CD14-positive monocyte (primary cell): ENCODE results near the gene INTS15. TPM values are rescaled to one million over a fixed set of nuclear protein-coding genes. Genes with fewer than 3 reads are reported as not detected.

Source experiments
- DNase-seq, 3 donors: peaks; one replicate each; pipeline ENCODE4 v3.0.0-alpha.2; 2011 to 2022
- H2AFZ ChIP-seq: 2 replicates; pipeline ENCODE4 v1.6.0; 2012; ENCODE audit warnings: mild to moderate bottlenecking, low read depth, low read length, inconsistent platforms; ENCODE audit not compliant: insufficient read depth, poor library complexity, severe bottlenecking
- H3K27ac ChIP-seq, 2 donors: 1 replicate in 1 of 2; 2 replicates in 1 of 2; pipeline ENCODE4 v1.5.1; 2012 to 2013; ENCODE audit warnings: low read length in 2 of 2, control low read depth in 1 of 2, inconsistent platforms in 1 of 2, low read depth in 1 of 2, mild to moderate bottlenecking in 1 of 2
- H3K27me3 ChIP-seq, 2 donors: one replicate each; pipeline versions ENCODE4 v1.6.0 to v1.6.1; 2011 to 2013; ENCODE audit warnings: low read length in 2 of 2; ENCODE audit not compliant: control insufficient read depth in 2 of 2, insufficient read depth in 2 of 2
- H3K36me3 ChIP-seq, 2 donors: replicated peaks in 1 of 2; 1 replicate in 1 of 2; 2 replicates in 1 of 2; pipeline versions ENCODE4 v1.5.1 to v1.6.1; 2012 to 2013; ENCODE audit warnings: low read length in 2 of 2, control low read depth in 1 of 2, inconsistent platforms in 1 of 2, mild to moderate bottlenecking in 1 of 2; ENCODE audit not compliant: insufficient read depth in 2 of 2, control insufficient read depth in 1 of 2
- H3K4me1 ChIP-seq, 2 donors: 1 replicate in 1 of 2; 2 replicates in 1 of 2; pipeline versions ENCODE4 v1.5.1 to v1.6.1; 2012 to 2013; ENCODE audit warnings: low read length in 2 of 2, control low read depth in 1 of 2, inconsistent platforms in 1 of 2, mild to moderate bottlenecking in 1 of 2, moderate library complexity in 1 of 2; ENCODE audit not compliant: insufficient read depth in 2 of 2, control insufficient read depth in 1 of 2
- H3K4me2 ChIP-seq: replicated peaks from 2 replicates; pipeline ENCODE3; 2012; ENCODE audit warnings: low read length, moderate library complexity, mild to moderate bottlenecking; ENCODE audit not compliant: poor library complexity, severe bottlenecking; ENCODE audit errors: extremely low read depth
- H3K4me3 ChIP-seq, 3 experiments: fragments of 200-600 bp in 1 of 3; sonication (generic) in 1 of 3; replicated peaks in 1 of 3; 1 replicate in 2 of 3; 2 replicates in 1 of 3; pipeline ENCODE4 v1.5.1; 2011 to 2013; ENCODE audit warnings: low read length in 3 of 3, mild to moderate bottlenecking in 3 of 3, control low read depth in 2 of 3, low read depth in 2 of 3, inconsistent platforms in 1 of 3, moderate library complexity in 1 of 3
- H3K79me2 ChIP-seq: 2 replicates; pipeline ENCODE4 v1.6.0; 2012; ENCODE audit warnings: mild to moderate bottlenecking, control low read depth, inconsistent platforms, low read length, moderate library complexity; ENCODE audit not compliant: insufficient read depth
- H3K9ac ChIP-seq: 2 replicates; pipeline ENCODE4 v1.6.0; 2017; ENCODE audit warnings: low read length, mild to moderate bottlenecking; ENCODE audit not compliant: insufficient read depth, poor library complexity, severe bottlenecking
- H3K9me3 ChIP-seq, 2 donors: replicated peaks in 1 of 2; 1 replicate in 1 of 2; 2 replicates in 1 of 2; pipeline versions ENCODE4 v1.5.1 to v1.6.1; 2012 to 2013; ENCODE audit warnings: low read length in 2 of 2, control low read depth in 1 of 2; ENCODE audit not compliant: control insufficient read depth in 1 of 2, insufficient read depth in 1 of 2
- H4K20me1 ChIP-seq: 2 replicates; pipeline ENCODE4 v1.6.0; 2012; ENCODE audit warnings: mild to moderate bottlenecking, low read length, control low read depth, moderate library complexity; ENCODE audit not compliant: insufficient read depth
- H3K27ac Mint-ChIP-seq, 7 donors: one replicate each; pipeline ENCODE4 v1.8.0; 2020; ENCODE audit warnings: mild to moderate bottlenecking in 7 of 7, mixed read lengths in 7 of 7, moderate library complexity in 6 of 7, inconsistent platforms in 2 of 7
- H3K27me3 Mint-ChIP-seq, 3 donors: one replicate each; pipeline ENCODE4 v1.8.0; 2021 to 2022; ENCODE audit warnings: low read depth in 3 of 3, mild to moderate bottlenecking in 3 of 3, mixed read lengths in 3 of 3, moderate library complexity in 3 of 3, inconsistent platforms in 1 of 3
- H3K36me3 Mint-ChIP-seq, 2 donors: one replicate each; pipeline ENCODE4 v1.8.0; 2020; ENCODE audit warnings: mixed read lengths in 2 of 2, inconsistent platforms in 1 of 2, mild to moderate bottlenecking in 1 of 2
- H3K4me1 Mint-ChIP-seq: one replicate; pipeline ENCODE4 v1.8.0; 2020; ENCODE audit warnings: mild to moderate bottlenecking, mixed read lengths
- H3K4me3 Mint-ChIP-seq, 2 donors: one replicate each; pipeline ENCODE4 v1.8.0; 2020; ENCODE audit warnings: mild to moderate bottlenecking in 2 of 2, mixed read lengths in 2 of 2, moderate library complexity in 1 of 2
- H3K9me3 Mint-ChIP-seq, 7 donors: one replicate each; pipeline ENCODE4 v1.8.0; 2020 to 2022; ENCODE audit warnings: mixed read lengths in 7 of 7, mild to moderate bottlenecking in 6 of 7, moderate library complexity in 6 of 7, inconsistent platforms in 2 of 7
- CTCF ChIP-seq: fragments of 200-600 bp; IDR thresholded peaks from one replicate; pipeline ENCODE4 v1.8.0; 2022; ENCODE audit warnings: antibody characterized with exemption, mild to moderate bottlenecking
- WGBS: methylation state at CpG from one replicate; pipeline ENCODE4 v1.1.5; 2013; ENCODE audit warnings: missing lambda C conversion rate; ENCODE audit not compliant: insufficient coverage; 5-methylcytosine and 5-hydroxymethylcytosine counted together
- intact Hi-C, 2 donors: fragments of 100-400 bp; cut with micrococcal nuclease; formaldehyde crosslinking; loops; one replicate each; pipeline versions ENCODE4 v1.15.0 to v1.15.1; 2023
- polyA plus RNA-seq, 3 donors: library from polyadenylated mRNA; depleted of rRNA in 1 of 3; unstranded in 2 of 3; stranded (reverse) in 1 of 3; fragments of 300-500 nt in 2 of 3; fragments of >200 nt in 1 of 3; fragmentation: Illumina TruSeq in 2 of 3; gene quantifications; 1 replicate in 2 of 3; 2 replicates in 1 of 3; pipeline ENCODE4 v1.2.3, GENCODE V29; 2012 to 2021

INTS15 gene
- polyA plus RNA-seq, 3 donors: 16.9 to 32.7 (median 17.2) TPM

GRCh38 chr7:6639032-6639431, 49.2 kb downstream of the INTS15 start:
- H3K79me2 ChIP-seq: peaks cover 49% of the 10 kb centered on the region

GRCh38 chr7:6639627-6640026, 49.8 kb downstream of the INTS15 start:
- Histone ChIP-seq H3K9me3 (peaks cover 0 to 14% of the 10 kb centered on the region in 2 donors), H3K9ac (no peak overlapping the region), H3K27me3 (no peaks in the 10 kb centered on the region), H2AFZ (no peak overlapping the region), H3K4me1 (peaks cover 37 to 52% of the 10 kb centered on the region in 2 donors), H4K20me1 (peaks cover 68% of the 10 kb centered on the region), H3K36me3 (peaks cover 41 to 56% of the 10 kb centered on the region in 2 donors), H3K4me2 (no peak overlapping the region), H3K27ac (peak overlapping the region in 1 of 2 donors; percentile 33), H3K79me2 (peaks cover 49% of the 10 kb centered on the region), H3K4me3 (no peak overlapping the region)
- Mint-ChIP-seq H3K4me1 (peaks cover 40% of the 10 kb centered on the region), H3K4me3 (no peak overlapping the region), H3K27me3 (peaks cover 0 to 3% (median 3%) of the 10 kb centered on the region in 3 donors), H3K27ac (peak overlapping the region in 5 of 7 donors; percentile 20 to 71 (median 65)), H3K36me3 (peaks cover 56 to 62% of the 10 kb centered on the region in 2 donors), H3K9me3 (peaks cover 6 to 13% (median 11%) of the 10 kb centered on the region in 7 donors)
- TF ChIP-seq CTCF: no peak
- WGBS: 98% methylated on average over 11 of the region's 11 CpGs
- intact Hi-C loops: loop anchor here (5.0 kb wide), 1 partner anchor 68 kb away; the partner anchor contains the start of gene ZNF12 (in 2 of the 2)
- DNase-seq: no peak

More at GRCh38 chr7:6639032-6639431, 49.2 kb downstream of the INTS15 start:
- Mint-ChIP-seq H3K36me3 (peaks cover 51 to 56% of the 10 kb centered on the region in 2 donors), H3K27me3 (peaks cover 0 to 4% (median 3%) of the 10 kb centered on the region in 3 donors), H3K4me3 (peak overlapping the region; percentile 21 to 37), H3K4me1 (peaks cover 44% of the 10 kb centered on the region), H3K9me3 (peaks cover 10 to 19% (median 14%) of the 10 kb centered on the region in 7 donors), H3K27ac (peak overlapping the region in 5 of 7 donors; percentile 18 to 72 (median 69))
- Histone ChIP-seq H3K9me3 (peaks cover 0 to 19% of the 10 kb centered on the region in 2 donors), H4K20me1 (peaks cover 62% of the 10 kb centered on the region), H2AFZ (no peak overlapping the region), H3K27ac (peak overlapping the region in 1 of 2 donors; percentile 33), H3K4me2 (peak overlapping the region; percentile 85), H3K9ac (peak overlapping the region; percentile 96), H3K36me3 (peaks cover 35 to 50% of the 10 kb centered on the region in 2 donors), H3K27me3 (no peaks in the 10 kb centered on the region), H3K4me3 (peak overlapping the region in 1 of 3 experiments; percentile 75), H3K4me1 (peaks cover 43 to 58% of the 10 kb centered on the region in 2 donors)
- TF ChIP-seq CTCF: no peak
- intact Hi-C loops: loop anchor here in 1 of 2 donors (5.0 kb wide), 1 partner anchor 68 kb away; the partner anchor contains the start of gene ZNF12
- no peak for DNase-seq
- 93% methylated on average over 3 of the region's 4 CpGs for WGBS
